Retinal pigment epithelial cell (primary cell): ENCODE data around the gene GPR62.

Experiments used
- DNase-seq: peaks from one replicate; pipeline ENCODE4 v3.0.0-alpha.2; 2010; ENCODE audit warnings: low read depth
- H3K4me3 ChIP-seq: 2 replicates; pipeline ENCODE4 v1.5.1; 2011; ENCODE audit warnings: mild to moderate bottlenecking, low read length, control low read depth, moderate library complexity
- CTCF ChIP-seq: conservative IDR thresholded peaks from 2 replicates; pipeline ENCODE4 v1.5.1; 2011; ENCODE audit warnings: low read depth, low read length, control low read depth, inconsistent platforms

GPR62 gene

GRCh38 chr3:51958603-51959521, 3.7 kb downstream of the GPR62 start:
- no peak overlapping the region for H3K4me3 ChIP-seq
- DNase-seq = no peak
- no peak for TF ChIP-seq CTCF

- no peak for TF ChIP-seq CTCF
- no peak for DNase-seq
Measured at GRCh38 chr3:51959651-51960050, 4.5 kb downstream of the GPR62 start.

GRCh38 chr3:51960386-51960785, 5.2 kb downstream of the GPR62 start:
- TF ChIP-seq CTCF = no peak
- DNase-seq = no peak
- no peak overlapping the region for H3K4me3 ChIP-seq

More at GRCh38 chr3:51959651-51960050, 4.5 kb downstream of the GPR62 start:
- H3K4me3 ChIP-seq = no peak overlapping the region

GRCh38 chr3:51961011-51961410, 5.8 kb downstream of the GPR62 start:
- no peak for DNase-seq
- no peak for TF ChIP-seq CTCF
- H3K4me3 ChIP-seq = no peak overlapping the region

- no peak overlapping the region for H3K4me3 ChIP-seq
- peak; percentile 84 for DNase-seq
- TF ChIP-seq CTCF = no peak
Measured at GRCh38 chr3:51961602-51962569, 6.7 kb downstream of the GPR62 start.

- DNase-seq = no peak
- TF ChIP-seq CTCF = no peak
- H3K4me3 ChIP-seq = no peak overlapping the region
Measured at GRCh38 chr3:51962854-51963530, 7.8 kb downstream of the GPR62 start.
